SU-DHL-6 (cell line): ENCODE measurements around the gene SUCLG2.

ENCODE experiments used
- H2AFZ ChIP-seq: fragments of 200-600 bp; sonication (generic); 2 replicates; pipeline ENCODE4 v1.6.1; 2014; ENCODE audit warnings: low read depth, mild to moderate bottlenecking, moderate library complexity, mixed read lengths, antibody characterized with exemption, low read length; ENCODE audit not compliant: severe bottlenecking
- H3F3A ChIP-seq: fragments of 200-600 bp; shearing (Covaris generic); 2 replicates; pipeline ENCODE4 v1.6.0; 2016; ENCODE audit warnings: antibody characterized with exemption, mild to moderate bottlenecking; ENCODE audit not compliant: insufficient read depth
- H3K27ac ChIP-seq: fragments of 200-600 bp; sonication (generic); 2 replicates; pipeline ENCODE4 v1.5.1; 2016; ENCODE audit warnings: low read depth, mild to moderate bottlenecking, low read length, moderate library complexity, mixed read lengths
- H3K27me3 ChIP-seq: fragments of 200-600 bp; sonication (generic), shearing (Covaris generic); 2 replicates; pipeline ENCODE4 v1.6.0; 2014; ENCODE audit warnings: mild to moderate bottlenecking, low read length
- H3K36me3 ChIP-seq: fragments of 200-600 bp; sonication (generic); 2 replicates; pipeline ENCODE4 v1.6.1; 2014; ENCODE audit warnings: mild to moderate bottlenecking, low read length, mixed read lengths
- H3K4me2 ChIP-seq: fragments of 300-600, 200-600 bp; shearing (Covaris generic), sonication (generic); 2 replicates; pipeline ENCODE4 v1.6.0; 2014; ENCODE audit warnings: low read length, low read depth, mild to moderate bottlenecking; ENCODE audit not compliant: poor library complexity, severe bottlenecking
- H3K4me3 ChIP-seq: fragments of 200-600 bp; sonication (generic); 2 replicates; pipeline ENCODE4 v1.5.1; 2014; ENCODE audit warnings: antibody characterized with exemption, low read length, mild to moderate bottlenecking, mixed read lengths; ENCODE audit not compliant: insufficient read depth, poor library complexity, severe bottlenecking
- H3K79me2 ChIP-seq: fragments of 200-600 bp; sonication (generic); 2 replicates; pipeline ENCODE4 v1.6.1; 2014; ENCODE audit warnings: mild to moderate bottlenecking, low read length, moderate library complexity; ENCODE audit not compliant: insufficient read depth
- H3K9ac ChIP-seq: fragments of 200-600 bp; sonication (generic); 2 replicates; pipeline ENCODE4 v1.7.0; 2014; ENCODE audit warnings: mild to moderate bottlenecking, low read length
- H3K9me2 ChIP-seq: fragments of 200-600 bp; sonication (generic); replicated peaks from 2 replicates; pipeline ENCODE4 v1.6.1; 2014; ENCODE audit warnings: low read length; ENCODE audit not compliant: insufficient read depth
- H3K9me3 ChIP-seq: fragments of 200-600 bp; sonication (generic); 2 replicates; pipeline ENCODE4 v1.6.1; 2014; ENCODE audit warnings: low read length, mixed read lengths; ENCODE audit not compliant: insufficient read depth
- H4K20me1 ChIP-seq: fragments of 200-600 bp; sonication (generic); 2 replicates; pipeline ENCODE4 v1.6.1; 2014; ENCODE audit warnings: low read depth, mild to moderate bottlenecking, antibody characterized with exemption, low read length, moderate library complexity, mixed read lengths
- EZH2phosphoT487 ChIP-seq: fragments of 200-600 bp; sonication (generic), shearing (Covaris generic); conservative IDR thresholded peaks from 2 replicates; pipeline ENCODE4 v1.6.1; 2018; ENCODE audit warnings: mild to moderate bottlenecking, antibody characterized with exemption, low read length, moderate library complexity, mixed read lengths
- TF ChIP-seq, protein P1 (sequence below): fragments of 200-600 bp; sonication (generic); IDR thresholded peaks from one replicate; pipeline ENCODE4 v1.5.1; 2017; ENCODE audit warnings: antibody characterized with exemption, mild to moderate bottlenecking, low read length, moderate library complexity; ENCODE audit not compliant: insufficient read depth, poor library complexity, severe bottlenecking

The SUCLG2 gene

GRCh38 chr3:67635257-67635656 is 19.2 kb downstream of the SUCLG2 start:
- Histone ChIP-seq H3K79me2 (peaks cover 41% of the 10 kb centered on the region; the same call in 1 of the 2 replicates), H2AFZ (no peak overlapping the region), H3K27ac (no peak overlapping the region), H3F3A (no peaks in the 10 kb centered on the region), H4K20me1 (no peaks in the 10 kb centered on the region; the same call in 1 of the 2 replicates), H3K9ac (no peak overlapping the region), H3K4me2 (no peak overlapping the region), H3K27me3 (no peaks in the 10 kb centered on the region), H3K9me2 (no peaks in the 10 kb centered on the region), H3K4me3 (no peak overlapping the region), H3K36me3 (peaks cover 7% of the 10 kb centered on the region), H3K9me3 (no peaks in the 10 kb centered on the region)
- TF ChIP-seq, protein P1, sequence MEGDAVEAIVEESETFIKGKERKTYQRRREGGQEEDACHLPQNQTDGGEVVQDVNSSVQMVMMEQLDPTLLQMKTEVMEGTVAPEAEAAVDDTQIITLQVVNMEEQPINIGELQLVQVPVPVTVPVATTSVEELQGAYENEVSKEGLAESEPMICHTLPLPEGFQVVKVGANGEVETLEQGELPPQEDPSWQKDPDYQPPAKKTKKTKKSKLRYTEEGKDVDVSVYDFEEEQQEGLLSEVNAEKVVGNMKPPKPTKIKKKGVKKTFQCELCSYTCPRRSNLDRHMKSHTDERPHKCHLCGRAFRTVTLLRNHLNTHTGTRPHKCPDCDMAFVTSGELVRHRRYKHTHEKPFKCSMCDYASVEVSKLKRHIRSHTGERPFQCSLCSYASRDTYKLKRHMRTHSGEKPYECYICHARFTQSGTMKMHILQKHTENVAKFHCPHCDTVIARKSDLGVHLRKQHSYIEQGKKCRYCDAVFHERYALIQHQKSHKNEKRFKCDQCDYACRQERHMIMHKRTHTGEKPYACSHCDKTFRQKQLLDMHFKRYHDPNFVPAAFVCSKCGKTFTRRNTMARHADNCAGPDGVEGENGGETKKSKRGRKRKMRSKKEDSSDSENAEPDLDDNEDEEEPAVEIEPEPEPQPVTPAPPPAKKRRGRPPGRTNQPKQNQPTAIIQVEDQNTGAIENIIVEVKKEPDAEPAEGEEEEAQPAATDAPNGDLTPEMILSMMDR = no peak
- no peak for TF ChIP-seq EZH2phosphoT487

DNA sequence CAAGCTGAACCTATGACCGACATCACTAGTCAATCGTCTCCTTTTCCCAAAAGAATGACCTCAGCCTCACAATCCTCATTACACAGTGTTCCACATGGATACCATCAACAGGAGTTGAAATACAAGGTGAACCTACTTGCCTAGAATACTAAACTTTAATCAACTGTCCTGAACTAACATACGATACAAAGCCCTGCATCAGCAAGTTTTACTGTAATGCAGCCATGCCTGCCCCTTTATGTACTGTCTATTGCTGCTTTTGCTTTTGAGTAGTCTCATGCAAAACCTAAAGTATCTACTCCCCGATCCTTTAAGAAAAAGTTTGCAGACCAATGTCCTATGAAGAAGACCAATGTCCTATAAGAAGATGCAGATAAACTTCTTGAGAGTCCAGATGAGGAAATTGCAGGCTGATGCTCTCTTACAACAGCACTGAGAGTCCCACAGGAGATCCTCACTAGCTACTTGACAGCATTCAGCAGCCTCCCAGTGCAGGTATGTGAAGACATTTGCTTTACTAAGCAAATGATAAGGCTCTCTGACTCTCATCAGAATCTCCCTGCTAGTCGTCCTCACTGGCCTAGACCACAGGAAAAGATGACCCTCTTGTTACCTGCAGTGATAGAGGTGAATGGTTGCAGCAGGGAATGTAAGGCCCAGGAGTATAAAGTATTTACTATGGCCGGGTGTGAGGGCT is 23.6 kb downstream of the SUCLG2 start:
- H3K79me2 ChIP-seq = peaks cover 39% of the 10 kb centered on the region
- no peak overlapping the region for H2AFZ ChIP-seq
- H3K4me2 ChIP-seq = no peak overlapping the region
- H3K27ac ChIP-seq = no peak overlapping the region
- H3K4me3 ChIP-seq = no peak overlapping the region
- no peak overlapping the region for H3K9ac ChIP-seq
- no peaks in the 10 kb centered on the region for H4K20me1 ChIP-seq
- peaks cover 2% of the 10 kb centered on the region; the same call in 1 of the 2 replicates for H3K36me3 ChIP-seq
- no peaks in the 10 kb centered on the region for H3K27me3 ChIP-seq
- TF ChIP-seq EZH2phosphoT487 = no peak
- TF ChIP-seq, protein P1 = no peak
- no peaks in the 10 kb centered on the region for H3K9me3 ChIP-seq
- no peaks in the 10 kb centered on the region for H3F3A ChIP-seq
- H3K9me2 ChIP-seq = no peaks in the 10 kb centered on the region

DNA sequence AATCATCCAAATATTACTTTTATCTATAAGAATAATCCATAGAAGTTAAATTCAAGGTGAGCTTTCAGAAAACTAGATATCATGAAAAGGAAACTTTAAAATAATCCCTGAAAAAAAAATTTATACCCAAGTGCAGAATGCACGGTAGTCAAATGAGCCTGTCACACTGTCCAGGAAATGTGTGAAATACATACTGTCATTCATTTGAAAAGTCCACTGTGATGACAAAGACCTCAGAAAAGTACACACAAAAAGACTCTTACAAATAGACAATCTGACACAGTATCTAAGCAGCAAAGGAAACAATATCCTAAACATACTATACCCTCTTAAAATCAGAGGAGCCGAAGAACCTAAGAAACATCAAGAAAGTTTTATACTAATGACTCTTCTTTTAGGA is 29.7 kb downstream of the SUCLG2 start:
- no peaks in the 10 kb centered on the region for H3K9me3 ChIP-seq
- H3K9me2 ChIP-seq = no peaks in the 10 kb centered on the region
- peaks cover 27% of the 10 kb centered on the region for H3K79me2 ChIP-seq
- H3K4me2 ChIP-seq = no peak overlapping the region
- H3F3A ChIP-seq = no peaks in the 10 kb centered on the region
- no peaks in the 10 kb centered on the region for H3K36me3 ChIP-seq
- H2AFZ ChIP-seq = no peak overlapping the region
- H3K27ac ChIP-seq = no peak overlapping the region
- H3K9ac ChIP-seq = no peak overlapping the region
- TF ChIP-seq, protein P1 = no peak
- no peak for TF ChIP-seq EZH2phosphoT487
- H3K27me3 ChIP-seq = no peaks in the 10 kb centered on the region
- no peaks in the 10 kb centered on the region for H4K20me1 ChIP-seq
- no peak overlapping the region for H3K4me3 ChIP-seq
